HG03196 (cell line): ENCODE results near the gene PLEKHM1.

Experiments
- ATAC-seq: cut with Tn5 transposase; IDR thresholded peaks from one replicate; pipeline ENCODE4 v1.9.1; 2021; ENCODE audit not compliant: unreplicated experiment

The PLEKHM1 gene

DNA sequence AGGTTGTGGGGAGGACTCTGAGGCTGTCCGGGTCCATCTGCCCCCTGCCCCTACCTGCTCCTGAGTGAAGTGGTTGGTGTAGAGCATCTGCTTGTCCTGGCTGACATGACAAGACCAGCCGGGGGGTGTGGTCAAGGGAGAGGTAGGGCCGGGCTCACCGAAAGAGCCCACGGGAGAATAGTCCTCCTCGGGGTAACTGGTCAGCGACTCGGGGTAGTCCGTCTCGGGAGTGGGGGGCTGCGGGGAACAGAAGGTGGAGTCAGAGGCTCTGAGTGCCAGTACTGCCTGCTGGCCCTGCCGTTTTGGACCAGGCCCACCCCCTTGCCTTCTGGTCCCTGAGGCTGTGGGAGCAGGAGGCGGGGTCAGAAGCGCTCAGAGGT lies 85.7 kb downstream of the PLEKHM1 start:
- ATAC-seq: no peak

DNA sequence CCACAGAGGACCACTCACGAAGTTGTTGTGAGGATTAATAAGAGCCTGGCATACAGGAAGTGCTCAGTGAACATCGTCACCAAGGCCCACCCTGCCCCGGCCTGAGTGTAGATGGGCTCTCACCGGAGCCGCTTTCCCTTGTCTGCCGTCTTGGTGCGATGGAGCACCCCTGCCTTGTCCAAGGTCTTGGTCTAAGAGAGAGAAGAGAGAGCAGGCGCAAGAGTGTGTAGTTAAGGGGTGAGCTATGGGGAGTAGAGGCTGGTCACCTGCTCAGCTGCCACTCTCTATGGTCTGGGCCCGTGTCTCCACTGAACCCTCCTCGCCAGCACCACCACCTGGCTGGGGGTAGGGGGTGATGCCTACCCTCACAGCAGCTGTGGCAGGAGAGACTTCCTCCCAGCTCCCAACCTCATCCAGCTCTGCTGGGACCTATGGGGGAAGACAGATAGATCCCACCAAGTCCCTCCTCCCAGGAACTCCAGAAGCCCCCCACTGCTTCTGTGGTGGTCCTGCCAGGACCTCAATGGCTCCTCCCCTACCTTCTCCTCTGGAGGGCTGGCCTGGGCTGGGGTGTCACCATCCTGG lies 86.5 kb downstream of the PLEKHM1 start:
- no peak for ATAC-seq

DNA sequence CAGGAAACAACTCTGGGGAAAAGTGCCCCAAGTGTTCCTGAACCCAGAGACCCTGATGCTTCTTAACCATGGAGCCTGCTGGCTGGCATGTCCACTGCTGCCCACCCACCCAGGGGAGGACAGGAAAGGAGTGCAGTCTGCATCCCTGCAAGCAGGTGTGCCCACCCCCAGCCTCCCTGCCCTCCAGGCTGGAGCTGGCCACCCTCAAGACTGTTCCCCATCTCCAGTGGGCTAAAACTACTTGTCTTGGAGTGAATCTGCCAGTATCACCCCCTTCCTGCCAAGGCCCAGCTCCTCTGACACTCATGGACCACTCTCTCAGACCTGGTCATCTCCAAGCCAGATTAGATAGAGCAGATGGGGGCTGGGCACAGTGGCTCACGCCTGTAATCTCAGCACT lies 87.6 kb downstream of the PLEKHM1 start:
- ATAC-seq: no peak

DNA sequence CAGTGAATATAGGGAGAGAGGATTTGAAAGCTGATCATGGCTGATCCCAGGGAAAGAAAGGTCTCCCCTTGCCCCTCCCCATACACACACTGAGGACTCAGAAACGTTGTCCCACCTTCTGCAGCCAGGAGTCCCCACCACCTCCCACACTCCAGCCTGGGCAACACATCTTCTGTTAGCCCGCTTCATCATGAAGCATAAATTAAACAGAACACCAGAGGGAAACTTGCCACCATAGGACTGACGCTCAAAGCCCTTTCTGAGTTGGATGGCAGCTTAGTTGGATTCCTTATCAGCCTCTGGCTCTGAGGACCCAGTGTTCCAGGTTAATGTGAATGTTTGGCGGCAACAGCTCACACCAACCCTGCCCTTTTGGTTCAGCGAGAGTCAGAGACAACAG lies 91.7 kb downstream of the PLEKHM1 start:
- no peak for ATAC-seq

DNA sequence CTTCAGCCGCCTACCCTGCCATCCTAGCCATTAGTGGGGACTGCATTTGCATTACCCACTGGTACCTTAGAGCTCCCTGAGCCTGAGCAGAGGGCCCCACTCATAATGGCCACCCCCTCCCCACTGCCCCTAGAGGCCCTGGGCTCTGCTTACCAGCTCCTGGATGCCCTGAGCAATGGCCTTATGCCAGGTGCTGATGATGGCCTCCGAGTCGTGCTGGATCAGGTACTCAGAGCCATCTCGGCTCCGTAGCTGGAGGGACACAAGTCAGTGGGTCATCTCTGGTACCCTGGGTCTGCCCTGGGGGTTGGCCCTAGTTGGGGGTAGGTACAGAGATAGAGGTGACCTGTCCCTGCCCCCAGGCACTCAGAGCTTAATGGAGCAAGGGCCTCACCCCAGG lies 92.7 kb downstream of the PLEKHM1 start:
- ATAC-seq: no peak

DNA sequence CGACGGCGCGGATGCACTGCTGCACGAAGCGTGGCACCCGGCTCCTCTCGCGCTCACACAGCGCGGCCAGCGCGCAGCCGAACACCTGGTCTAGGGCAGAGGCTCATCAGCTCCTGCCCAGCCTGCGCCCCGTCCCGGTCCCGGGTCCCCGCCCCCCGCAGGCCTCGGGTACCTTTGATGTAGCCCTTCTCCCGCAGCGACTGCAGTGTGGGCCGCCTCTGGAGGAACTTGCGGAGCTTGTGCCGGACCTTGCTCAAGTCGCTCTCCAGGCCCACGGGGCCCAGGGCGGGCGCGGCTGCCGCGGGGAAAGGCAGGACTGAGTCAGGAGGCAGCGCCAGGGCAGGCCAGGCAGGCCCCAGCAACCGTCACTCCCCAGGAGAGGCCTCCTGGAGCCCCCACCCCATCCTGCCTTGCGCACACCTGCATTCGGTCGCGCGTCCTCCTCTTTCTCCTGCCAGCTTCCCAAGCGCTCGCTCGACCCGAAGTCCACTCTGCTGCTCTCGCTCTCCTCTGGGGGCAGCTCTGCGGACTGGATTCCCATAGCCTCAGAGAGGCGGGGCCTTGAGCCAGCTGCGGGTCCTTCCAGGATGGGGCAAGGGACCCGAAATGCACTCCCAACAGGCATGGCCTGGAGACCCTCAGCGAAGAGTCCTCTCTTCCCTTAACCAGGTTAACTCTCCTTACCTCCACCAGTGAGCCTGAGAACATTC lies 93.9 kb downstream of the PLEKHM1 start:
- no peak for ATAC-seq

DNA sequence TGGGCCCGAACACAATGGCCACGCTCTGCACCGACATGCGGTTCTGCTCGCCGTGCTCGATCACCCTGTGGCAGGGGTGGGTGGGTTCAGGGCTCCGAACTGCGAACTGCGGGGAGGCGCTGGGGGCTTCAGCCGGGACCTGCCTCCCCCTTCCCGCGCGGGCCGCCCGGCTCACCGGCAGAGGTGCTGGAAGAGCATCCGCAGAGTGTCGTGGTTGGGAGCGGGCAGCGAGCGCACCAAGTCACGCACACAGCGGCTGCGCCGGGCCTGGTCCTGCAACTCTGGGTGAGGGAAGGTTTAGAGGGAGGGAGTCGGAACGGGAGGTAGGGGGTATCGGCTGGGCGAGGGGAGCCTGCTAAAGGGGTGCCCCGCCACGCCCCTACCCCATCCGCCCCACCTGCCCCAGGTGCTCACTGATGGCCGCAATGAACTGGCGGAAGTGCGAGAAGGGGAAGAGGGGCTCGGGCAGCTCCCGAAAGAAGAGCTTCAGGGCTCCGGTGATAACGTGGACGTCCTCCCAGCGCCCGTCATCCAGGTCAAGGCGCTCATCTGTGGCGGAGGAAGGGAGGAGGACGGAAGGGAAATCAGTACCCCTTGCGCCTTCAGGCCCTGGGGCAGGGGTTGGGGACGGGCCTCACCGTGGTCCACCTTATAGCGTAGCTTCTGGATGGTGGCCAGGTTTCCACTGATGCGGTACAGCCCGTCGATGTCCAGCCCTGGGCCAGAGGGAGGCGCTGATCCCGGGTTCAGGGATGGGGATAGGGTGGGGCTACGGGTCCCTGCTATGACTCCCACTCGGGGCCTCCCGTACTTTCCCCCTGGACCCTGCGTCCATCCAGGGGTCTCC lies 94.7 kb downstream of the PLEKHM1 start:
- no peak for ATAC-seq

DNA sequence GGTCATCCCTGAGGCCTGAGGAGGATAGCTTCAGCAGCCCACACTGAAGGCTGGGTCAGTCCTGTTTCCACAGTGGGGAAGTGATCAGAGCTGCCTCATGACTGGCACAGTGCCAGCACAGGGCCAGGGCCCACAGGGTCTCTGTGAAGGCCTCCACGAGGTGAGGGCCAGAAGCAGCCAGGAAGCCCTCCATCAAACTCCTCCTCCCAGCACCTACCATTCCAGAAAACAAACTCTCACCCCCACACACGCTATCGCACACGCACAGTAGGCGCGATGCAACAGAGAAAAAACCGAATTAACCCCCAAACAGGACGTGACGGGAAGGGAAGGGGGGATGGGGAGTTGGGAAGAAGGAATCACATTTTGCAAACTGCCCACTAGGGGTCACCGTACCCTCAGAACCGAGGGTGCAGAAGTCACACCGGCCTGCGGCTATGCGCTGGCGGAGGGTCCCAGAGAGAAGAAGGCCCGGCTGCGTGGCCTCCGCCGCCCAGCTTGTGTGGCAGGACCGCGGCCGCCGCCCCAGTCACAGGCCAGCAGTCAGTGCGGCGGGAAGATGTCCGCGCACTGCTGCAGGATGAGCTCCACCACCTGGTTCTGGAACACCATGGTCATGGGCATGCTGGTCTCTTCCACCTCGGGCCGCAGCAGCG lies 95.5 kb downstream of the PLEKHM1 start:
- no peak for ATAC-seq

DNA sequence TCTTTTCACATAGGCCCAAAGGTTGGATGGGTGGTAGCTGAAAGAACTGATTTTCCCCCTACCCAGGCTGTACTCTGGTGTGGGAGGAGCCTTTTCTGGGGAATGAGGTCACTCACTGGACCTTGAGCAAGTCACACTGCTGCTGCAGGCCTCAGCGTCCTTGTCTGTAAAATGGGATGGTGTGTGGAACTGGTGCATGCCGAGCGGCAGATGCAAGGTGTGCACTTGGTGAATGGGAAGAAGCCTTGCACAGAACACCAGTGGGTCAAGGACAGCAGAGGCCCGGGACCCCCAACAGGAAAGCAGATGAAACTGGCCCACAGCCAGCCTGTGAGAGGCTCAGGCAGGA lies 96.0 kb downstream of the PLEKHM1 start:
- no peak for ATAC-seq

DNA sequence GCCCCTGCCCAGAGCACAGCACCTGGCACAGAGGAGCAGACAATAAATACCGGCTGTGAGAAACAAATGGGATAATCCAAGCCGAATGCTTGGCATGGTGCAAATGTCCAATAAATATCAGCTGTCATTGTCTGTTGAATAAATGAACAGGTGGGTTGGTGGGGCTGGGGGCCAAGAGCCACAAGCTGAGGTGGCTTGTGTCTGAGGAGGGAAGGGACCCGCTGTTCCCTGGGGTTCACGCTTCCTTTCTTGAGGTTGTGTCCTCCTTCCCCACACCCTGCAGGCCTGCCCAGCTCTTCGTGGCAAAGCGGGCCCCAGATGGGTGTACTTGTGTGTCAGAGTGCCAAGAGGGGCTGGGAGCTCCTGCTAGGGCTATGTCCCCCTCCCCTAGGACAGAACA lies 96.4 kb downstream of the PLEKHM1 start:
- ATAC-seq: no peak

DNA sequence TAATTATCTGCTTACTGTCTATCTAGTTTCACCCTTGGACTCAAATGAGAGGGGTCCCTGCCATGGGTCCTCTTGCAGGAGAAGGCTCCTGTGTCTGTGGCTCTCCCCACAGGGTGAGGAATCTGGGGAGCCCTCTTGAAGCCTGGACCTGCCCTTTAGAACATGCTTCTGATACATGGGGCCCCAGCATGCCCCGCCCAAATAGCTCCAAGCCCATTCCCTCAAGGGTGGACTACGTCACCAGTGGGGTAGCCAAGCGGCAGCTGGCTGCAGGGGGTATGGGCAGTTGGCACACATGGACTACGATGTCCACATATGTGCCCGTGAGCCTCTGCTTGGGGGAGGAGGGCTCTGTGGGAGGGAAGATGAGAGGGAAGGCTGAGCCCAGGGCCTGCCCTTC lies 97.1 kb downstream of the PLEKHM1 start:
- ATAC-seq: no peak

DNA sequence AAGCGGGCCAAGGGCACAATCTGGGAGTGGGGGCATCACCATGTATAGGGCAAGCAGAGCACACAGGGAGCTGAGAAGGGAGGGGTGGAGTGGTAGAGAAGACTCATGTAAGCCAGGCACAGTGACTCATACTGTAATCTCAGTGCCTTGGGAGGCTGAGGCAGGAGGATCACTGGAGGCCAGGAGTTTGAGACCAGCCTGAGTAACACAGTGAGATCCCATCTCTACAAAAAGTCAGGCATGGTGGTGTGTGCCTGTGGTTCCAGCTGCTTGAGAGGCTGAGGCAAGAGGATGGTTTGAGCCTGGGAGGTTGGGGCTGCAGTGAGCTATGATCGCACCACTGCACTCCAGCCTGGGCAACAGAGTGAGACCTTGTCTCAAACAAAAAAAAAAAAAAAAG lies 98.6 kb downstream of the PLEKHM1 start:
- no peak for ATAC-seq

DNA sequence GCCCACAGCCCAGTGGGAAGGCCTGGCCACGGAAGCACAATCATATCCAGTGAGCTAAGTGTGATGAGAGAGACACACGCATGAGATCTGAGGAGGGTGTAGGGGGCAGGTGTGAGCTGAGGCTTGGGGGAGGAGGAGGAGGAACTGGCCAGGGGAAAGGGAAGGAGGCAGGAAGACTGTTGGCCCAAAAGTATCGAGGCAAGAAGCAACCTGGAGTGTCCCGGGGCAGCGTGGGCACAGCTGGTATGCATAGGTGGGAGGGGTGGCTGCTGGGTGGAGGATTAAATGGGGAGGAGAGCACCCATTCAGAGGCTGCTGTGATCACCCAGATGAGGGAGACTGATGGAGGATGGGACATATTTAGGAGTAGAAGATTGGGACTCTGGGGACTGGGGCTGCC lies 99.2 kb downstream of the PLEKHM1 start:
- no peak for ATAC-seq

DNA sequence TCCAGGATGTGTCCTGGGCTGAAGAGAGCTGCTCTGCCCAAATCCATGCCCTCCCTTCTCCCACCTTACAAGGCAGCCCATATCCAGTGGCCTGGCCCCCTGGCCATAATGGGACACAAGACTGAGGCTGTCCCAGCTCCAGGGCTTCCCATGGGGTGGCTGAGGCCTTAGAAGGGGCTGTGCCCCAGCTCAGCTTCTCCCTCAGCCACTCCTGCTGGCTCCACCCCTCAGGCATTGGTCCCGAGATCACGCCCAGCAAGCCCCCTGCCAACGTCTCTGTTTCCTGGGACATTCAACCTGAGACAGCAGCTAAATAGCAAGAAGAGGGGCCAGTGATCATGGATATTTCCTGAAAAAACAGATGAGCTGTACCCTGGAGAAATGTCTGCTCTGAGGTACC lies 101.2 kb downstream of the PLEKHM1 start:
- no peak for ATAC-seq

DNA sequence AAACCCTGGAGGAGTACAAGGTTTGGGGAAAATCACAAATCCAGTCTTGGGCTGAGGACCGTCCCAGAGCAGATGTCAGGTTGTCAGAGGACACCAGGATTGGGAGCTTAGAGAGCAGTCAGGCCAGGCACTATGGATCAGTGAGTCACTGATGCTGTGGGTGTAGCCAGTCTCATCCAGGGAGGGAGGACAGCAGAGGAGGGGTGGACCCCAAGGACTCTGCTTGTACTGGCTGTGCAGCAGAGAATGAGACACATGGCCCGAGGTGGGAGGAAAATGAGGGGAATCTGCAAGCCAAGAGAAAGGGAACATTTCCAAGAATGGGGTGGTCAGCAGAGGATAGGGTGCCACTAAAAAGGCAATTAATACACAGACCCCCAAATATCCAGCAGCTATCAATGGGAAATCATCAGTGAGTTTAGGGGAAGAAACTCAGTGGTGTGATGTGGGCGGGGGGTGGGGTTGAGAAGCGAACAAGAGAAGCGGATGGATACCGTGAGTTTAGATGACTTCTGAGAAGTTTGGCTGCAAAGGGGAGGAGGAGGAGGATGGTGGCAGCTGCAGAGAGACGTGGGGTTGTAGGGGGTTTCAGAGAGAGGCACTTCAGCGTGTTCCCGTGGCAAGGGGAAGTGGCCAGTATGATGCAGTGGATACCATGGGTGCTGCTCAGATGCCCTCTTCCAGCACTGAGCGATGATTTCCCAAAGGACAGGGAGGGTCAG lies 101.8 kb downstream of the PLEKHM1 start:
- ATAC-seq: no peak

DNA sequence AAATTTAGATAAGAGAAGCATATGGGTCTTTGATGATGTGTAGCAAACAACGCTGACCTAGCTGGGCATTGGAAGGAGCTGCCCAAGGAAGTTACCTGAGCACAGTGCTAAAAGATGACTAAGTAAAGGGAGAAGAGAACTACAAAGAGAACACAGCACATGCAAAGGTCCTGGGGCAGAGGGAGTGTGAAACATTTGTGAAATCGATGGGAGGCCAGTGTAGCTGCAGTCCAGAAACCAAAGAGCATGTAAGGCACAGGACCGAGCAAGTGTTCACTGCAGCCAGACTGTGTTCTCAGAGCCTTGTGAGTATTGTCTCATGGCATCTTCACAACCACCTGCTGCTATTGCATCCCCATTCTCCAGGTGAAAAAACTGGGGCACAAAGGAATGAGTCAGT lies 102.8 kb downstream of the PLEKHM1 start:
- ATAC-seq: no peak

DNA sequence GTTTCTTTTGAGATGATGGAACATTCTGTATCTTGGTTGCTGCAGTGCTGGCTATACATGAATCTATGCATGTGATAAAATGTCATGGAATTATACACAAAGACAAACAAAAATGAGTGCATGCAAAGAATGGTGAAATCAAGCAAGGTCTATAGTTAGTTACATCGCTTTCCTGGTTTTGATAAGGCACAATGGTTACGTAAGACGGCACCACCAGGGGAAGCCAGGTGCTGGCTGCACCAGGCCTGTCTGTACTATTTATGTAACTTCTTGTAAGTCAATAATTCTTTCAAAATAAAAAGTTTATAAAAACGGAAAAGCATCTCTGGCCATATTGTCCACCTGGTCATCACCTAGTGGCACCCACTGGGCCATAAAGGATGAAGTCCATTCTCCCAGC lies 104.3 kb downstream of the PLEKHM1 start:
- ATAC-seq: no peak
